ENCODE results near the gene IDH2. TPM values are rescaled to one million over a fixed set of nuclear protein-coding genes. Genes with fewer than 3 reads are reported as not detected.
"Not testable (repeated sequence)": the region's sequence is repeated elsewhere in the genome, so short reads cannot be mapped to it uniquely, and the experiment has no call there.

IDH2 gene
- total RNA-seq, 1 donor from 2014 or later = 49.1 TPM

GRCh38 chr15:90114451-90114901 is 12.2 kb upstream of the IDH2 start:
- Mint-ChIP-seq H3K36me3 (ENCODE audit: low read depth) (no peaks in the 10 kb centered on the region), H3K27me3 (no peaks in the 10 kb centered on the region), H3K27ac (no peak overlapping the region), H3K4me1 (no peaks in the 10 kb centered on the region), H3K4me3 (no peak overlapping the region), H3K9me3 (peaks cover 9% of the 10 kb centered on the region)
- TF ChIP-seq CTCF (IDR thresholded peaks at IDR 0.05) = no peak
- ChIA-PET POLR2A (interaction anchor here (1.0 kb wide), 1 partner anchor 12 kb away, joined by 11 read pairs; the partner anchor contains the start of gene IDH2), CTCF (no interaction called here)
- no peak for DNase-seq
- no peak for ATAC-seq (ENCODE audit: low read depth)
- intact Hi-C loops (cut with micrococcal nuclease) = no loop called here

- ATAC-seq (ENCODE audit: low read depth) (no peak), DNase-seq (no peak)
- CTCF ChIA-PET = no interaction called here
- no peaks in the 10 kb centered on the region for H3K36me3 Mint-ChIP-seq (ENCODE audit: low read depth)
- H3K27ac Mint-ChIP-seq = no peak overlapping the region
- no peak overlapping the region for H3K4me3 Mint-ChIP-seq
- peaks cover 9% of the 10 kb centered on the region for H3K9me3 Mint-ChIP-seq
- H3K27me3 Mint-ChIP-seq = no peaks in the 10 kb centered on the region
- no peak for TF ChIP-seq CTCF (IDR thresholded peaks at IDR 0.05)
- intact Hi-C loops (cut with micrococcal nuclease) = no loop called here
- no peaks in the 10 kb centered on the region for H3K4me1 Mint-ChIP-seq
- POLR2A ChIA-PET = interaction anchor here (0.6 to 1.0 kb wide), 2 partner anchors 9 to 11 kb away, joined by 11 read pairs; partner anchors contain the start of gene IDH2
These were observed 10.9 kb upstream of the IDH2 start for GRCh38 chr15:90113166-90113565.

GRCh38 chr15:90109163-90109751 is 7.0 kb upstream of the IDH2 start:
- intact Hi-C loops (cut with micrococcal nuclease); H3K27me3 Mint-ChIP-seq; H3K36me3 Mint-ChIP-seq (ENCODE audit: low read depth); H3K27ac Mint-ChIP-seq; CTCF ChIA-PET; H3K9me3 Mint-ChIP-seq; DNase-seq; H3K4me3 Mint-ChIP-seq; H3K4me1 Mint-ChIP-seq; ATAC-seq (ENCODE audit: low read depth): not testable (repeated sequence)
- POLR2A ChIA-PET = interaction anchor here (0.7 kb wide), 4 partner anchors 18 to 489 kb away, joined by 3 to 7 read pairs (median 4); no protein-coding TSS in a partner anchor

- CTCF ChIA-PET, H3K4me1 Mint-ChIP-seq: not testable (repeated sequence)
These were observed 5.8 kb upstream of the IDH2 start for GRCh38 chr15:90108038-90108437.

GRCh38 chr15:90106522-90107117 is 4.4 kb upstream of the IDH2 start:
- Mint-ChIP-seq H3K27ac (no peak overlapping the region), H3K4me3 (no peak overlapping the region), H3K9me3 (no peaks in the 10 kb centered on the region), H3K4me1 (peaks cover 6% of the 10 kb centered on the region), H3K27me3 (peaks cover 9% of the 10 kb centered on the region), H3K36me3 (ENCODE audit: low read depth) (no peaks in the 10 kb centered on the region)
- TF ChIP-seq CTCF (IDR thresholded peaks at IDR 0.05) = no peak
- intact Hi-C loops (cut with micrococcal nuclease) = no loop called here
- CTCF ChIA-PET = interaction anchor here (1.5 kb wide), 1 partner anchor 115 kb away, joined by 4 read pairs; no protein-coding TSS in a partner anchor
- DNase-seq = no peak
- ATAC-seq (ENCODE audit: low read depth) = no peak
- POLR2A ChIA-PET = interaction anchor here (0.7 kb wide), 1 partner anchor 60 kb away, joined by 3 read pairs; no protein-coding TSS in a partner anchor

More at GRCh38 chr15:90108038-90108437, 5.8 kb upstream of the IDH2 start:
- H3K9me3 Mint-ChIP-seq; H3K36me3 Mint-ChIP-seq (ENCODE audit: low read depth); POLR2A ChIA-PET; H3K27me3 Mint-ChIP-seq; ATAC-seq (ENCODE audit: low read depth); H3K4me3 Mint-ChIP-seq; intact Hi-C loops (cut with micrococcal nuclease); DNase-seq; H3K27ac Mint-ChIP-seq: not testable (repeated sequence)

GRCh38 chr15:90105521-90105920 is 3.3 kb upstream of the IDH2 start:
- H3K9me3 Mint-ChIP-seq = no peaks in the 10 kb centered on the region
- peaks cover 9% of the 10 kb centered on the region for H3K27me3 Mint-ChIP-seq
- DNase-seq (no peak), ATAC-seq (ENCODE audit: low read depth) (no peak)
- no peak overlapping the region for H3K27ac Mint-ChIP-seq
- no peak for TF ChIP-seq CTCF (IDR thresholded peaks at IDR 0.05)
- ChIA-PET CTCF (interaction anchor here (1.5 kb wide), 1 partner anchor 116 kb away, joined by 4 read pairs; no protein-coding TSS in a partner anchor), POLR2A (interaction anchor here (0.6 kb wide), 1 partner anchor 51 kb away, joined by 3 read pairs; no protein-coding TSS in a partner anchor)
- H3K4me3 Mint-ChIP-seq = no peak overlapping the region
- no peaks in the 10 kb centered on the region for H3K36me3 Mint-ChIP-seq (ENCODE audit: low read depth)
- H3K4me1 Mint-ChIP-seq = peaks cover 17% of the 10 kb centered on the region
- intact Hi-C loops (cut with micrococcal nuclease) = no loop called here

Measured in activated B cell treated with CpG ODN at 0.5 μM for 24 hours (primary cell).